HG02571 (cell line): ENCODE data around the gene MINDY2.
"Not testable (repeated sequence)": the region's sequence is repeated elsewhere in the genome, so short reads cannot be mapped to it uniquely, and the experiment has no call there.

Source experiments
- ATAC-seq: cut with Tn5 transposase; IDR thresholded peaks from one replicate; pipeline ENCODE4 v1.9.1; 2021; ENCODE audit warnings: mild to moderate bottlenecking, moderate library complexity; ENCODE audit not compliant: unreplicated experiment

MINDY2 gene

DNA sequence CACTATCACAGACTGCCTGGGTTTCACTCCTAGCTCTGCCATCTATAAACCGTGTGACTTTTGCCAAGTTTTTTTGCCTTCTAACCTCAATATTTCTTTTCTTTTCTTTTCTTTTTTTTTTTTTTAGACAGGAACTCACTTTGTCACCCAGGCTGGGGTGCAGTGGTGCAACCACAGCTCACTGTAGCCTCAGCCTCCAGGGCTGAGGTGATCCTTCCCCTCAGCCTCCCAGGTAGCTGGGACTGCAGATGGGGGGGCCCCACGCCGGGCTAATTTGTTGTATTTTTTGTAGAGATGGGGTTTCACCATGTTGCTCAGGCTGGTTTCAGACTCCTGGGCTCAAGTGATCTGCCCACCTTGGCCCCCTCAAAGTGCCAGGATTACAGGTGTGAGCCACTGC lies 18.4 kb upstream of the MINDY2 start:
- ATAC-seq: no peak

DNA sequence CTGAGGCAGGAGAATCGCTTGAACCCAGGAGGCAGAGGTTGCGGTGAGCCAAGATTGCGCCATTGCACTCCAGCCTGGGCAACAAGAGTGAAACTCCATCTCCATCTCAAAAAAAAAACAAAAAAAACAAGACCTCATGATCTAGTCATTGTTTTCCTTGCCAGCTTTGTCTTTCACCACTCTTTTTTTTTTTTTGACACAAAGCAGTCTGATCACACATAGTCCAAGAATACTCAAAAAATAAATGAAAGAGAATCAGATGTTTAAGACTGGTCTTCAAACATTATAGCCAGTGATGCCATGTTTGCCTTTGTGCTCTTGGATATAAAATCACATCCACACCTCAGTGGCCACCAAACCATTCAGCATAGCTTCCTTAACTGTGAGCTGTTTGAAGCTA lies 15.8 kb upstream of the MINDY2 start:
- ATAC-seq: no peak

DNA sequence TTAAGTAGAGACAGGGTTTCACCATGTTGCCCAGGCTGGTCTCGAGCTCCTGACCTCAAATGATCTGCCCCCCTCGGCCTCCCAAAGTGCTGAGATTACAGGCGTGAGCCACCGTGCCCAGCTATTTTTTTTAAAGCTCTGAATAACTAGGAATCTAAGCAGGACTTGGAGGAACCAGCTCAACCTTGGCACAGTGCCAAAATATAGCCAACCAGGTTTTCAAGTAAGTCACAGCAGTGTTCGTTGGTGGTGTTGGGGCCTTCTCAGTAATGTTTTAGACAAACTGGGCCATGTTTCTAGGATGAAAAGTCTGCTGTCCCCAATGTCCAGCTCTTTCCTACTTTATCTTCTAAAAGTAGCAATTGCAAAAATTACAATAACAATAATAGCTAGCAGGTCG lies 15.1 kb upstream of the MINDY2 start:
- no peak for ATAC-seq

DNA sequence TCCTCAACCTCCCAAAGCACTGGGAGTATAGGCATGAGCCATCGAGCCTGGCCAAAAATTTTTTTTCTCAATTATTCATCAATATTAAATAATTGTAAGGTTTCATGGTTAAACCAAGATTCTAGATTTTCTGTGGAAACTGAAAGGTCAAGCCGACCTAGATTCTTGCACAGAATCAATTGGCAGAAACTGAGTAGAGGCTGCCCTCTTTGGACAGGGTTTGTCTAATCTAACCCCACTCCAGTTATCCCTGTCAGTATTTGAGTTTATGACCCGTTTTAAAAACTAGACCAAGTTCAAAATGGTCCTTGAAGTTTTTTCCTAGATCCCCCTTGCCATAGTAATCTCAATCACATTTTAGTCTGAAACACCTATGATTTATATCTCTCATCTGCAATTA lies 13.0 kb upstream of the MINDY2 start:
- ATAC-seq: no peak

DNA sequence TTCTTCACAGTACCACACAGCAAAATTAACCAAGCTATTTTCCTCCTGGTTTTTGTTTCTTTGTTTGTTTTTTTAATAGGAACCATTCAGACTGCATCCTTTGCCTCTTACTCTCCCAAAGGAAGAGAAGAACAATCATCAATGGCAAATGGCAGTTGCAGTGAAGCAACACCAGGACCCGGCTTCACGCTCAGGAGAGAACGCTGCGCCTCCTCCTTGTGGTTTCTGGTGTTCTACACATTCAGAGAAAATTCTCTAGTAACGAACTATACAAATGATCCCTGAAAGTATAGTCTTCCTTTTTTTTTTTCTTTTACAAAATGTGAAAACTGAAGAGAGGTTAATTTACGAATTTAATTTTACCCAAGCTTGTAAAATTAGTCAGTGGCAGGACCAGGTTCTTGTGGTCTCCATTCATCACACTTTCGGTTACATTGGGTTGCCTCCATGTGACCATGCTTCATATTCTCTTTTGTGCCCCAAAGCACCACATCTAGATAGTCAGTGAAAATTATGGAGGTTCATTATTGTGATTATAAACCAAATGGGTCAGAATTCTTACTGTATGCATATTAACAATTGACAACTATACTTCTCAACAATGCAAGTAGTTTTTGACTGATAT lies 10.6 kb upstream of the MINDY2 start:
- ATAC-seq: no peak

DNA sequence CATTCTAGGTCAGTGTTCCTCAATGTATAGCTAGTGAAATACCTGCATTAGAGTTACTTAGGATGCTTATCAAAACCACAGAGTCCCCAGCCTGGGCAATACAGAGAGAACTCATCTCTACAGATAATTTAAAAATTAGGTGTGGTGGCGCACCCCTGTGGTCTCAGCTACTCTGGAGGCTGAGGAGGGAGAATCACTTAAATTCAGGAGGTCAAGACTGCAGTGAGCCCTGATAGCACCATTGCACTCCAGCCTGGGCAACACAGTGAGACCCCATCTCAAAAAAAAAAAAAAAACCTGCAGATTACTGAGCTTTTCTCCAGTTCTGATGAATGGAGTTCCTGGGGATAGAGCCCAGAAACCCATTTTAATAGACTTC lies 10.1 kb upstream of the MINDY2 start:
- ATAC-seq: no peak

DNA sequence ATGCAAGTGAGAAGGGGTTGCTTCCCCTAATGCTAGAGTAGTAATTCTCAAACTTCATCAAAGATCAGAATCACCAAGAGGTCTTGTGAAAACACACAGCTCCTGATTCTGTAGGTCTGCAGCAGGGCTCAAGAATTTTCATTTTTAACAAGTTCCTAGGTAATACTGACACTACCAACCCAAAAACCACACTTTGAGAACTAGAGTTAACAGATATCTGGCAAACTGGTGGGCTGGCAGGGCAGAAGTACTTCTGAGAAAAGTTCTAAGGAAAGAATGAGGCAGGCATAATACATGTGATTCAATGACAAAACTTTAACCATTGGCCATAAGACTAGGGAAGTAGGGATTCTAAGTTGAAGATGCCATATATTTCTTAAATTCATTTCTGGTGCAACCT lies 8.8 kb upstream of the MINDY2 start:
- ATAC-seq: no peak

DNA sequence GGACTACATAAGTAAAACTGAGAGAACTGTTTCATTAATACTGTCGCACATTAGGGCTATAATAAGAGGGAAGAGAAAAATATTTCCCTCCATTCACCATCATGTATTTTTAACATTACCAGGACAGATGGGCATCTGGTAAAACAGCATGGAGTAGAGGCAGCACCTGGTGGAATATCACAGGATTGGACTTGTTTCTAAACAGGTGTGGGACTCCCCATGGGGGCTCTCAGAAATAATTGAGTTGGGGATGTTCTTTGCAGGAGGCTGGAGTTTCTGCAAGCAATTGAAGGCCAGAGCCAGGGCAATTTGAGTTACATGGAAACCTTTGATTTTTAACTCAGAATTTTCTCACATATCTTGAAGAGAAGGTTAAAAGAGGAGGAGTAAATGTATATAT lies 8.4 kb upstream of the MINDY2 start:
- ATAC-seq: no peak

DNA sequence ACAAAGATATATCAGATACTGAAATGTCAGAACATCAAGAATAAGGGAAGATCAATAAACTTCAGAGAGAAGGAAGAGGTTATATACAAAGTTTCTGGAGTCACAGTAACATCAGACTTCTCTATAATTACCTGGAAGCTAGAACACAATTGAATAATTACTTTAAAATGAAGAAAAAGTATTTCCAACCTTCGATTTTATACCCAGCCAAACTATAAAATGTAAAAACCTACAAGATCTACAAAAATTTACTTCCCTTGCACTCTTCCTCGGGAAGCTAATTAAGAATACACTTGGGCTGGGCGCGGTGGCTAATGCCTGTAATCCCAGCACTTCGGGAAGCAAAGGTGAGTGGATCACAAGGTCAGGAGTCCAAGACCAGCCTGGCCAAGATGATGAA lies 6.6 kb upstream of the MINDY2 start:
- ATAC-seq: no peak

DNA sequence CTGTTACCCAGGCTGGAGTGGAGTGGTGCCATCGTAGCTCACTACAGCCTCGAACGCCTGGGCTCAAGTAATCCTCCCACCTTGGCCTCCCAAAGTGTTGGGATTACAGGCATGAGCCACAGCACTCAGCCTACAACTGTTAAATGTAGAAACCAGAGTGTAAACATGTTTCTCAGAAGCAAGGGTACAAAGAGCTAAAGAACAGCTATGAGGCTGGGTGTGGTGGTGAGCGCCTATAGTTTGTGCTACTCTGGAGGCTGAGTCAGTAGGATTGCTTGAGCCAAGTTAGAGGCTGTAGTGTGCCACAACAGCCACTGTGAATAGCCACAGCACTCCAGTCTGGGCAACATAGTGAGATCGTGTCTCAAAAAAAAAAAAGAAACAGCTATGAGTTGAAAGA lies 4.8 kb upstream of the MINDY2 start:
- no peak for ATAC-seq

DNA sequence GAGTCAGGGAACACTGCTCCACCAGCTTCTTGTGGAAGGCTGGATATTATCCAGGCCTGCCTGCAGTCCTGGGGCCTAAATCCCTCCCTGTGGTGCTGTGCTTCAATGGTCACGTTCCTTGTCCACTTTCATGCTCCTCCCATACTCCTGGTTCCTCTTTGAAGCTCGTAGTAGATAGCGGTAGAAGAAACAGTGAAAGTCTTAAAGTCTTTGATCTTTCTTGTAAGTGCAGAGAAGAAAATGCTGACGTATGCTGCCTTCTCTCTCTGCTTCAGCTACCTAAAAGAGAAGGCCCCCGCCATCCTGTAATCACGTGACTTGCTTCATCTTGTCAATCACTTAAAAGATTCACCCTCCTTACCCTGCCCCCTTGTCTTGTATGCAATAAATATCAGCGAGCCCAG lies 2.5 kb upstream of the MINDY2 start:
- ATAC-seq: not testable (repeated sequence)

DNA sequence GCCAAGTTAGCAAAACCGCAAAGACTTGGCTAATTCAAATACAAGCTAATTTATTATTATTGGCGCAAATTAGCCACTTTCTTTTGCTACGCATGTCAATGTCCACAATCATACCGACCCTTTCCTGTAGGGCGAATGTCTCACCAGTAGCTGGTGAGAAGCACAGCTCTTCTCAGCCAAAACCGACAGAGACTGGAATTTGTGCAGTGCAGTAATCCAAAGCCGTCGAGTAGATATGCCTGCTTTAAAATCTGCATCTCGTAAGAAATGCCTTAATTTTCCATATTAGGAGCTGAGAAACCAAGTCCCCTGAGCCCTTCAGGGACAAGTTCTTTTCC lies 614 bp upstream of the MINDY2 start:
- ATAC-seq: no peak

DNA sequence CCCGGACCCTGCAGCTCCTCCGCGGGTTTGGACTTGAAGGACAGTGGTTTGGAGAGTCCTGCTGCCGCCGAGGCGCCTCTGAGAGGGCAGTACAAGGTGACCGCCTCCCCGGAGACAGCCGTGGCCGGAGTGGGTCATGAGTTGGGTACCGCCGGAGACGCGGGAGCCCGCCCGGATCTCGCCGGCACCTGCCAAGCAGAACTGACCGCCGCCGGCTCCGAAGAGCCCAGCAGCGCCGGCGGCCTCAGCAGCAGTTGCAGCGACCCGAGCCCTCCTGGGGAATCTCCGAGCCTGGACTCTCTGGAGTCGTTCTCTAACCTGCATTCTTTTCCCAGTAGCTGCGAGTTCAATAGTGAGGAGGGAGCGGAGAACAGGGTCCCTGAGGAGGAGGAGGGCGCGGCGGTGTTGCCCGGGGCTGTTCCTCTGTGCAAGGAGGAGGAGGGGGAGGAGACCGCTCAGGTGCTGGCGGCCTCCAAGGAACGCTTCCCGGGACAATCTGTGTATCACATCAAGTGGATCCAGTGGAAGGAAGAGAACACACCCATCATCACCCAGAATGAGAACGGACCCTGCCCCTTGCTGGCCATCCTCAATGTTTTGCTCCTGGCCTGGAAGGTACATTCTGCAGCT lies 634 bp downstream of the MINDY2 start:
- ATAC-seq: peak; percentile 15

DNA sequence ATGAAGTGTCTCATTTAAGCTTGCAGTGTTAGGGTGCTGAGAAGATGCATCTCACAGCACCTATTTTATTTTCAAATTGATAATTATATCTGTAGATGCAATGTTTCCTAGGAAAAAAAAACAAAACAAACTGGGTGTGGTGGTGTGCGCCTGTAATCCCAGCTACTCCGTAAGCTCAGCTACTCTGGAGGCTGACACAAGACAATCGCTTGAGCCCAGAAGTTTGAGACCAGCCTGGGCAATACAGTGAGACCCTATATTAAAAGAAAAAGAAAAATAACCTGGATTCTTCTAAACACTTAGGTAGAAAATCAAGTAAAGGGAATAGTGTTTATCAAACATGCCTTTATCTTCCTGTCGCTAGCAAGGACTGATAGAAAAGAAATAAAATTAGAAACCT lies 1.9 kb downstream of the MINDY2 start:
- ATAC-seq: no peak

DNA sequence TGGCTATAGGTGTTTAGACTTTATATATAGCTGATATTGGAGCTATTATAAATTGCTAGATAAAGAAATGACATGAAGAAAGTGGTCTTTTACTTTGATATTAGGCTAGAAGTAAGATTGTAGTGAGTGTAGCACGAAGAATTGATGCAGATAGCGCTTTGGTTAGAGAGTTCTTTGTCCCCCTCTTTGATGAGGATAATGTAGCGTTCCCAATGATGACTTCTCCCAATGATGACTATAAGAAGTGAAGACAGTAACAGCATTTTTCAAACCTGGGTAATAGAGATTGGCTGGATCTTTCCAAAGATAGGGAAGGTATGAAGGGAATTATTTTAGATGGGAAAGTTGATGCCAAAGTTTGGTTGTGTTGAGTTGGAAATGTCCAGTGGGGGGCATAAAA lies 4.3 kb downstream of the MINDY2 start:
- ATAC-seq: no peak

DNA sequence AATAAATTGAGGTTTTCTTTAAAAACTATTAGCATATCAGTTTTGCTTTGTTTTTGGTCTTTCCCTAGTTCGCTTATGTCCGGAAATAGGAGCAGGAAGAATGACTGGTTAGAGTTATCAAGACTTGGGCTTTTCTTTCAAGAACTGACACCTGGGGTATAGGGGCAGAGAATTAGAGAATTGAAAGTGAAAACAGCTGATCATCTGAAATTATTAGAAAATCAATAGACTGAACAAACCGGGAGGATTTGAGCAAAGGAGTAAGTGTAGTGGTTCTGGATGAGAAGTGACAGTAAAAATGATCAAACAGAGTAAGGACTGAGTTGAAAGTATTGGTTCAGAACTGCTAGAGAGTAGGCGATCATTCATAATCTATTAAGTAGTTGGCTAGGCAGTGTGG lies 6.0 kb downstream of the MINDY2 start:
- no peak for ATAC-seq

DNA sequence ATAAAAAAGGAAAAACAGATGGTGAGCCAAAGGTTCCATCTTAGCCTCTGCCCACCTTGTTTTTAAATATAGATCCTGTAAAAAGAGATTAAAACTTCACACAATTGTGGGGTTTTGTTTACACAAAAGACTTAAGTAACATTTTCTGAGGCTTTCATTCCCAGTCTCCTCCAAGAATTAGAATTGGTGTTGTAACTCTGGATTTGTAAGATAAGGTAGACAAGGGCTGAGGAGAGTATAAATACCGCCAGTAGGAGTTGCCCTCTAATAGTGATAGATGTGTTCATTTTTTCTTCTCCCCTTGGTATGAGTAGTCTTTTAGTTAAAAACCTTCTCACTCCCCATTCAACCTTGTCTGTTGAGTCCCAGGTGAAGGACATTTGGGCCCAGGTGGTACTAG lies 8.5 kb downstream of the MINDY2 start:
- no peak for ATAC-seq

DNA sequence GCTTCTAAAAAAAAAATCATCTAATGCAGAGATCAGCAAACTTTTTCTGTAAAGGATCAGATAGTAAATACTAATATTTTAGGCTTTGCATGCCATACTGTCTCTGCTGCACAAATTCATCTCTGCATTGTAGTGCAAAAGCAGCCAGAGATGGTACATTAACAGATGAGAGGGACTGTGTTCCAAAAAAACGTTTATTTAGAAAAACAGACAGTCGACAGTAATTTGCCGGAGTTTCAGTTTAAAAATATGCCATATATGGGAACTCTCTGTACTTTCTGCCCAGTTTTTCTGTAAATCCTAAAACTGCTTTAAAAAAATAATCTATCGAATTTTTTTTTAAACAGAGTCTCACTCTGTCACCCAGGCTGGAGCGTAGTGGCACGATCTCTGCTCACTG lies 14.3 kb downstream of the MINDY2 start:
- no peak for ATAC-seq

DNA sequence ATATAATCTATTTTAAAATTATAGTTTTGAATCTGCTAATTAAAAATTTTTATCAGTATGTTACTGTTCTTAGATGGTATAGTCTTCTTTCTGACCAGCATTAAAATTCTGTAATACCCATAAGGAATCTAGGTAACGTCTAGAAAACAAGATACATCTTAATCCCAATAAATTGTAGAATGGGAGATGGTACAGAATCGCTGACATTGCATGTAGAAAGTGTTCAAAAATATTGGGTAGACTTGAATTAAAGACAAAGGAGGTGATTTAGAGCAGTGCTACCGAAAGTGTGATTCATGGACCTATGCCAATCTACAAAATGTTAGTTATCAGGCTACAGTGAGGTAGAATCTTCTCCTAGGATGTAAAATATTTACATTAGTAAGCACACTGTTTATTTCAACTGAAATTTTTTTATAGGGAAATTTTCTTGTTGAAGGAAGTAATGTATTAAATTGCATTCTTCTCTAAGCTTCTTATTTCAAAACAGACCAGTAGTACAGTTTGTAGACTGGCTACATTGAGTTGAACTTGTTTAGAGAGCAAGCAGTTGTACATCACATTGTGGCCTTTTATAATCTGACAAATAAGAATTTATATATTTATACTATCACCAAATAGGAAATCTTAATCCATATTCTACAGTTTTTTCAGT lies 17.1 kb downstream of the MINDY2 start:
- ATAC-seq: no peak

DNA sequence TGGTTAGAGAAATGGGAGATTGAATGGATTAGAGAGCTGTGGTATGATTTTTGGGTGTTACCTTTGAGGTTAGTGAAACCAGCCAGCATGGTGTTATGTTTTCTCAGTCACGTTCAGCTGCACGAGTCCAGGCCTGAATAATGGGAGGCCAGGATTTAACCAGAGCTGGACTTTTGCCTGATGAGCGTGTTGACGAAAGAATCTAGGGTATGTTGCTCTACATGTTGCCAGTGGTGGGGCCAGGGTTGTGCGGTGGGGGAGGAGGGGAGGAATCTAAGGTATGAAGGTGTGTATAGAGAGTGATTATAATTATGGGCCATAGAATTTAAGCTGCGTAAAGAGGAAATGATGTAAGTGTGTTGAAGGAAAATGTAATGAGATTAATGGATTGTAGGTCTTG lies 22.8 kb downstream of the MINDY2 start:
- ATAC-seq: no peak

DNA sequence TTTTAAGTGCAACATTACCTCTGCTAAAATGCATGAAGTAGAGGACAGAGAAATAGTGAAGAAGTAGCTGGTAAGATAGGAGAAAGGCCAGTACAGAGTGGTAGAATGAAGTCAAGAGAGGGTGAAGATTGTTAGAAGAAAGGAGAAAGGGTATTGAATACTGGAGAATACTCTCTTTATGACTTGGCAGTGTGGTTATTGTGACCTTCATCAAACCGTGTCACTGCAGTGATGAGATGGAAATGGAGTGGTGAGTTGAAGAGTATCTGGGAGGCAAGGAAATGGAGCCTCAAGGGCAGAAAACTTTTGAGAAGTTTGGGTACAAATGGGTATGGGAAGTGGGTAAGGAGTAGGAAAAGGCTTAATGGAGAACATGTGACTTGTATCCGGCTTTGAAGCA lies 24.7 kb downstream of the MINDY2 start:
- ATAC-seq: no peak

DNA sequence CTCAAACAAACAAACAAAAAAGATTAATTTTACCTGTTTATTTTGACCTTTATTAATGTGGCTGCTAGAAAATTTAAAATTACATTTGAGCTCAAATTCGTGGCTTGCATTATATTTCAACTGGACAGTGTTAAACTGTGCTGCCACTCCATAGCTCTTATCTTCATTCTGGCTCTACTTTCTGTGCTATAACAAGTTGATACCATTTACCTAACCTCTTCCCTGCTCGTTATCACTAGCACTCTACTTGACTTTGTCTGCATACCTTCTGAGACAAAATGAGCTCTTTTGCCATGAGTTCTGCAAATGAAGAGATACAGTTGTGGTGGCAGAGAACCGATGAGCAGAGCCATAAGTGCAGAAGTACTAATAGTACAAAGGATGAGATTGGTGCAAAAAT lies 26.4 kb downstream of the MINDY2 start:
- no peak for ATAC-seq

DNA sequence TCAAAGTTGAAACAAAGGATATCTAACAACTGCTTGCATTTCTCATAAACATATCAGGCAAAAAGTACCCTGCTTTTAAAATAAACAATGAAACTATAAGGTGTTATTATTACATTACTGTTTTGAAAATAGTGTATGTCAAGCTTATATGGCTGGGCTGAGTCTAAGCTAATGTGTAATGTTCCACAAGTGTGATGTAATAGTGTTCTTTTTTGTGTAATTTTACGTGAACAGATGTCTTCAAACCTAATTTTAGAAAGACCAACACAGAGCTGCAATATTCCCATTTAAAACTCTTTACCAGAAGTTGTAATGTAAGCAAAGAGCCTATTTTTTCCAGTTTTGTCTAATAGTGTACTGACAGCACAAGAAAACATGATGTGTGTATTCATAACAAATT lies 34.0 kb downstream of the MINDY2 start:
- ATAC-seq: no peak
